ENCODE measurements around the gene CTNNA3.

The CTNNA3 gene

GRCh38 chr10:66880826-66881225 is 815.2 kb downstream of the CTNNA3 start:
- DNase-seq (ENCODE audit: low read depth): no peak
- no peak for TF ChIP-seq CTCF (IDR thresholded peaks at IDR 0.05; ENCODE audit: insufficient read depth, low read depth, low read length, missing control alignments)
- H3K4me3 ChIP-seq (ENCODE audit: low read length): no peak overlapping the region

GRCh38 chr10:66880292-66880691 is 815.7 kb downstream of the CTNNA3 start:
- H3K4me3 ChIP-seq (ENCODE audit: low read length): no peak overlapping the region
- no peak for TF ChIP-seq CTCF (IDR thresholded peaks at IDR 0.05; ENCODE audit: insufficient read depth, low read depth, low read length, missing control alignments)
- no peak for DNase-seq (ENCODE audit: low read depth)

GRCh38 chr10:66877361-66877760 is 818.6 kb downstream of the CTNNA3 start:
- TF ChIP-seq CTCF (IDR thresholded peaks at IDR 0.05; ENCODE audit: insufficient read depth, low read depth, low read length, missing control alignments): no peak
- H3K4me3 ChIP-seq (ENCODE audit: low read length): no peak overlapping the region
- DNase-seq (ENCODE audit: low read depth): no peak

- no peak overlapping the region for H3K4me3 ChIP-seq (ENCODE audit: low read length)
- no peak for TF ChIP-seq CTCF (IDR thresholded peaks at IDR 0.05; ENCODE audit: insufficient read depth, low read depth, low read length, missing control alignments)
- DNase-seq (ENCODE audit: low read depth): no peak
Observed at GRCh38 chr10:66869635-66870034, 826.4 kb downstream of the CTNNA3 start.

GRCh38 chr10:66862687-66863258 is 833.2 kb downstream of the CTNNA3 start:
- no peak for DNase-seq (ENCODE audit: low read depth)
- H3K4me3 ChIP-seq (ENCODE audit: low read length): no peak overlapping the region
- TF ChIP-seq CTCF (IDR thresholded peaks at IDR 0.05; ENCODE audit: insufficient read depth, low read depth, low read length, missing control alignments): no peak

GRCh38 chr10:66860376-66860945 is 835.5 kb downstream of the CTNNA3 start:
- no peak for DNase-seq (ENCODE audit: low read depth)
- no peak for TF ChIP-seq CTCF (IDR thresholded peaks at IDR 0.05; ENCODE audit: insufficient read depth, low read depth, low read length, missing control alignments)
- no peak overlapping the region for H3K4me3 ChIP-seq (ENCODE audit: low read length)

- TF ChIP-seq CTCF (IDR thresholded peaks at IDR 0.05; ENCODE audit: insufficient read depth, low read depth, low read length, missing control alignments): no peak
- no peak overlapping the region for H3K4me3 ChIP-seq (ENCODE audit: low read length)
- no peak for DNase-seq (ENCODE audit: low read depth)
Observed at GRCh38 chr10:66852811-66853210, 843.2 kb downstream of the CTNNA3 start.

All from epithelial cell of esophagus (primary cell).